Measurements from ENCODE around the gene ADK. TPM values are rescaled to one million over a fixed set of nuclear protein-coding genes. Genes with fewer than 3 reads are reported as not detected.

ADK gene
- total RNA-seq, 2 experiments from 2014 or later, result 26.4 to 31.1 TPM

DNA sequence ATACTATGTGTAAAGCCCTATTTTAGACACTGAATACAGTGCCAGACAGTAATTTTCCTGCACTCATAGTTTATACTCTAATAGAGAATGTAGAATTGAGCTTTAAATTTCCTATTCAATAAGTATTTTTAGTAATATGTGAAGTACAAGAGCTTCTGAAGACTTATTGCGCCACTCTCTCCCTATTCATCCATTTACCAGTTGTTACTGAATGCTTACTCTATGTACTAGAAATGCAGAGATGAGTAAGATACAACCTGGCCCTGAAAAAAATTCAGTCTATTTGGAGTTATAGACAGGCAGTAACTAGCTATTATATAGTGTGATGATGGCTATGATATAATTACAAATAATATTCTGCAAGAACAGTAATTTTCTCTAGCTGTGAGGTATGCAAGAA is 98.8 kb downstream of the ADK start:
- Histone ChIP-seq H3K4me1 (ENCODE audit: insufficient read depth, low read length, poor library complexity, severe bottlenecking) (no peaks in the 10 kb centered on the region), H3K9me2 (ENCODE audit: insufficient read depth, low read length) (no peaks in the 10 kb centered on the region), H4K20me1 (ENCODE audit: insufficient read depth, low read length) (no peaks in the 10 kb centered on the region), H3K36me3 (ENCODE audit: insufficient read depth, low read length) (no peaks in the 10 kb centered on the region), H2AFZ (ENCODE audit: low read length) (no peak overlapping the region), H3K4me3 (ENCODE audit: low read depth, low read length, poor library complexity, severe bottlenecking) (no peak overlapping the region), H3K9me3 (ENCODE audit: low read length) (no peaks in the 10 kb centered on the region), H3K79me2 (ENCODE audit: insufficient read depth, low read depth, low read length) (no peaks in the 10 kb centered on the region), H3K4me2 (ENCODE audit: low read length) (no peak overlapping the region), H3K27ac (ENCODE audit: low read depth, low read length, poor library complexity, severe bottlenecking) (no peak overlapping the region)
- POLR2A ChIA-PET, result interaction anchor here (0.6 kb wide), 2 partner anchors 10 to 167 kb away, joined by 4 read pairs; no protein-coding TSS in a partner anchor
- CTCF ChIA-PET (ENCODE audit: unreplicated experiment), result no interaction called here
- intact Hi-C loops (cut with micrococcal nuclease; ENCODE audit: unreplicated experiment), result no loop called here
- no TSS peak for BruUV-seq (replicated peaks)
- DNase-seq (ENCODE audit: low spot score), result no peak
- TF ChIP-seq, protein P1, sequence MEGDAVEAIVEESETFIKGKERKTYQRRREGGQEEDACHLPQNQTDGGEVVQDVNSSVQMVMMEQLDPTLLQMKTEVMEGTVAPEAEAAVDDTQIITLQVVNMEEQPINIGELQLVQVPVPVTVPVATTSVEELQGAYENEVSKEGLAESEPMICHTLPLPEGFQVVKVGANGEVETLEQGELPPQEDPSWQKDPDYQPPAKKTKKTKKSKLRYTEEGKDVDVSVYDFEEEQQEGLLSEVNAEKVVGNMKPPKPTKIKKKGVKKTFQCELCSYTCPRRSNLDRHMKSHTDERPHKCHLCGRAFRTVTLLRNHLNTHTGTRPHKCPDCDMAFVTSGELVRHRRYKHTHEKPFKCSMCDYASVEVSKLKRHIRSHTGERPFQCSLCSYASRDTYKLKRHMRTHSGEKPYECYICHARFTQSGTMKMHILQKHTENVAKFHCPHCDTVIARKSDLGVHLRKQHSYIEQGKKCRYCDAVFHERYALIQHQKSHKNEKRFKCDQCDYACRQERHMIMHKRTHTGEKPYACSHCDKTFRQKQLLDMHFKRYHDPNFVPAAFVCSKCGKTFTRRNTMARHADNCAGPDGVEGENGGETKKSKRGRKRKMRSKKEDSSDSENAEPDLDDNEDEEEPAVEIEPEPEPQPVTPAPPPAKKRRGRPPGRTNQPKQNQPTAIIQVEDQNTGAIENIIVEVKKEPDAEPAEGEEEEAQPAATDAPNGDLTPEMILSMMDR (conservative IDR thresholded peaks at IDR 0.05; ENCODE audit: low read length), result no peak
- TF ChIP-seq EZH2phosphoT487 (IDR thresholded peaks at IDR 0.05; ENCODE audit: borderline replicate concordance, low read depth, low read length), result no peak

DNA sequence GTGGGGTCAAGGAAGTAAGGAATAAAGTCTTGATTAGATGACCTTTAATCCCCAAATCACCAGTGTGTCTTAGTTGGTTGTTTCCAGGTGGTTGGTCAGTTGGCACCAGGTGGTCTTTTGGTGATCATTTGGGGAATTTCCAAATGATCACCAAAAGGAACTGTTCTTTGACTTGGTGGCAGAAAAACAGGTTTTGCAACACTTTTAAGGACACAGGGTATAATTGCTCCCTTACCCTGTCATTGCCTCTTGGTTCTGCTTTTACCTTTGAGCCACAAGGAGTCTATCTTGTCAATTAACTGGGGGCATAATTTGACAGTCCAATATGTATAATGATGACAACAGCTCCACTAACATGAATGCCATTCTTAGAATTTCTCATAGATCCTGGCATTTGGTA is 104.2 kb downstream of the ADK start:
- Histone ChIP-seq H4K20me1 (ENCODE audit: insufficient read depth, low read length) (no peaks in the 10 kb centered on the region; the same call in 1 of the 2 replicates), H3K27ac (ENCODE audit: low read depth, low read length, poor library complexity, severe bottlenecking) (no peak overlapping the region), H3K9me3 (ENCODE audit: low read length) (no peaks in the 10 kb centered on the region), H3K79me2 (ENCODE audit: insufficient read depth, low read depth, low read length) (no peaks in the 10 kb centered on the region), H3K4me2 (ENCODE audit: low read length) (no peak overlapping the region), H3K4me1 (ENCODE audit: insufficient read depth, low read length, poor library complexity, severe bottlenecking) (no peaks in the 10 kb centered on the region), H3K4me3 (ENCODE audit: low read depth, low read length, poor library complexity, severe bottlenecking) (no peak overlapping the region), H3K36me3 (ENCODE audit: insufficient read depth, low read length) (no peaks in the 10 kb centered on the region), H2AFZ (ENCODE audit: low read length) (no peak overlapping the region), H3K9me2 (ENCODE audit: insufficient read depth, low read length) (no peaks in the 10 kb centered on the region)
- no peak for DNase-seq (ENCODE audit: low spot score)
- intact Hi-C loops (cut with micrococcal nuclease; ENCODE audit: unreplicated experiment), result no loop called here
- TF ChIP-seq EZH2phosphoT487 (IDR thresholded peaks at IDR 0.05; ENCODE audit: borderline replicate concordance, low read depth, low read length), result no peak
- TF ChIP-seq, protein P1 (conservative IDR thresholded peaks at IDR 0.05; ENCODE audit: low read length), result no peak
- ChIA-PET CTCF (ENCODE audit: unreplicated experiment) (no interaction called here), POLR2A (interaction anchor here (1.0 kb wide), 1 partner anchor 874 kb away, joined by 3 read pairs; no protein-coding TSS in a partner anchor)
- no TSS peak for BruUV-seq (replicated peaks)

DNA sequence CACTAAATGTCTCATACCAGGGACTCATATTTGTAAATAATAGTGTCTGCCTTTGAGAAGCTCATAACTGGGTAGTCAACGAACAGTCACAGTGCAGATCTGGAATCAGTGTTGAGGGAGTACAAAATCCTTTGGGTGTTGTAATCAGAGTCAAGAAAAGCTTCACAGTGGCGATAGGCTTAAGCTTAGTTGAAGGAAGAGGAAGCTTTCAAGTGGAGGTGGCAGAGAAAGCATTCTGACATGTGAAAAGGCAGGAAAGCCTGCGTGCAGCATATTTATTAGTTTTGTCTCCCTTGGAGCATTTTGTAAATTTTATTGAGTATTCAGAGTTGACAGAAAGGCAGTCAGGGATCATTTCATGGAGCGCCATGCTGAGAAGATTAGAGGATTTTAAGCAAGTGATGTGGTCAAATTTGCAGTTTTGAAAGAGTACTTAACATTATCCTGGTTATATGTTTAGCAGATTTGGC is 104.9 kb downstream of the ADK start:
- TF ChIP-seq, protein P1 (conservative IDR thresholded peaks at IDR 0.05; ENCODE audit: low read length), result no peak
- TF ChIP-seq EZH2phosphoT487 (IDR thresholded peaks at IDR 0.05; ENCODE audit: borderline replicate concordance, low read depth, low read length), result no peak
- no TSS peak for BruUV-seq (replicated peaks)
- Histone ChIP-seq H3K9me3 (ENCODE audit: low read length) (no peaks in the 10 kb centered on the region), H4K20me1 (ENCODE audit: insufficient read depth, low read length) (no peaks in the 10 kb centered on the region; the same call in 1 of the 2 replicates), H3K36me3 (ENCODE audit: insufficient read depth, low read length) (no peaks in the 10 kb centered on the region), H3K9me2 (ENCODE audit: insufficient read depth, low read length) (no peaks in the 10 kb centered on the region), H2AFZ (ENCODE audit: low read length) (no peak overlapping the region), H3K79me2 (ENCODE audit: insufficient read depth, low read depth, low read length) (no peaks in the 10 kb centered on the region), H3K4me3 (ENCODE audit: low read depth, low read length, poor library complexity, severe bottlenecking) (no peak overlapping the region), H3K27ac (ENCODE audit: low read depth, low read length, poor library complexity, severe bottlenecking) (no peak overlapping the region), H3K4me1 (ENCODE audit: insufficient read depth, low read length, poor library complexity, severe bottlenecking) (no peaks in the 10 kb centered on the region), H3K4me2 (ENCODE audit: low read length) (no peak overlapping the region)
- ChIA-PET POLR2A (no interaction called here), CTCF (ENCODE audit: unreplicated experiment) (no interaction called here)
- DNase-seq (ENCODE audit: low spot score), result no peak
- intact Hi-C loops (cut with micrococcal nuclease; ENCODE audit: unreplicated experiment), result no loop called here

Measured in OCI-LY7 (cell line).